Astrocyte of the spinal cord (primary cell): ENCODE measurements around the gene KCNA5.

Experiments
- DNase-seq: peaks from one replicate; pipeline ENCODE4 v3.0.0; 2011; ENCODE audit warnings: low read depth, low spot score
- H3K4me3 ChIP-seq: 2 replicates; pipeline ENCODE4 v1.5.1; 2011; ENCODE audit warnings: low read depth, mild to moderate bottlenecking, low read length, moderate library complexity
- in situ Hi-C: cut with HindIII; loops from 2 replicates; pipeline ENCODE4 v1.10.0; 2017; ENCODE audit warnings: low sequenced_read_pairs
- TF ChIP-seq, protein P1 (sequence below): IDR thresholded peaks from 2 replicates; pipeline ENCODE4 v1.5.1; 2012; ENCODE audit warnings: low read depth, mild to moderate bottlenecking, low read length, inconsistent platforms

The KCNA5 gene

DNA sequence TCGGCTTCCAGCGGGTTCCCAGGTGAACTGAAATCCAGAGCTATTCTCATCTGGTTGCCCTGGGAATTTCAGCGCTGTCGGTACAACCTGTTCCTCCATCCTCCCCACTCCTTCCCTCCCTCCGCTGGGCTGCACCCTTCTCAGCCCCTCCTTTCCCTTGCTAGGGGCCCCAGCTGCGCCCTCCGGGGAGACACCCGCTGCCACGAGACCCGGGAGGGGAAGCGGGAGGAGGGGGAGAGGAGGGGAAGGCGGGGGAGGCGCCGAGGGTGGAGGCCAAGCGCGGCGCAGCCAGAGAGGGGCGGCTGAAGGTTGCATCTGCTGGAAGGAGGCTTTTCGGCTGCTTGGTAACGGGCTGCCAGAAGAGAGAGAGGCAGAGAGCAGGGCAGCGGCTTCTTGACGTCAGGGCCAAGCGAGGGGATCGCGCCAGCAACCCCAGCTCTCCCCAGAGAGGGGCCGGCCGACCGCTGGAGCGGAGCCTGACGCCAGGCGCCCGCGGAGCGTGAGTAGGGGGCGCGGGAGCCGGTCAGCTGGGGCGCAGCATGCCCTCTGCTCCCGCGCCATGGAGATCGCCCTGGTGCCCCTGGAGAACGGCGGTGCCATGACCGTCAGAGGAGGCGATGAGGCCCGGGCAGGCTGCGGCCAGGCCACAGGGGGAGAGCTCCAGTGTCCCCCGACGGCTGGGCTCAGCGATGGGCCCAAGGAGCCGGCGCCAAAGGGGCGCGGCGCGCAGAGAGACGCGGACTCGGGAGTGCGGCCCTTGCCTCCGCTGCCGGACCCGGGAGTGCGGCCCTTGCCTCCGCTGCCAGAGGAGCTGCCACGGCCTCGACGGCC is at the start of gene KCNA5:
KCNA5 (plus strand) TSS at position 291 of the 831 bp plus-strand sequence; CDS start at position 560, 269 bp downstream.
- no peak within 1 kb of the TSS for H3K4me3 ChIP-seq
- no peak for DNase-seq
- TF ChIP-seq, protein P1, sequence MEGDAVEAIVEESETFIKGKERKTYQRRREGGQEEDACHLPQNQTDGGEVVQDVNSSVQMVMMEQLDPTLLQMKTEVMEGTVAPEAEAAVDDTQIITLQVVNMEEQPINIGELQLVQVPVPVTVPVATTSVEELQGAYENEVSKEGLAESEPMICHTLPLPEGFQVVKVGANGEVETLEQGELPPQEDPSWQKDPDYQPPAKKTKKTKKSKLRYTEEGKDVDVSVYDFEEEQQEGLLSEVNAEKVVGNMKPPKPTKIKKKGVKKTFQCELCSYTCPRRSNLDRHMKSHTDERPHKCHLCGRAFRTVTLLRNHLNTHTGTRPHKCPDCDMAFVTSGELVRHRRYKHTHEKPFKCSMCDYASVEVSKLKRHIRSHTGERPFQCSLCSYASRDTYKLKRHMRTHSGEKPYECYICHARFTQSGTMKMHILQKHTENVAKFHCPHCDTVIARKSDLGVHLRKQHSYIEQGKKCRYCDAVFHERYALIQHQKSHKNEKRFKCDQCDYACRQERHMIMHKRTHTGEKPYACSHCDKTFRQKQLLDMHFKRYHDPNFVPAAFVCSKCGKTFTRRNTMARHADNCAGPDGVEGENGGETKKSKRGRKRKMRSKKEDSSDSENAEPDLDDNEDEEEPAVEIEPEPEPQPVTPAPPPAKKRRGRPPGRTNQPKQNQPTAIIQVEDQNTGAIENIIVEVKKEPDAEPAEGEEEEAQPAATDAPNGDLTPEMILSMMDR = no peak
- in situ Hi-C loops = no loop called here

DNA sequence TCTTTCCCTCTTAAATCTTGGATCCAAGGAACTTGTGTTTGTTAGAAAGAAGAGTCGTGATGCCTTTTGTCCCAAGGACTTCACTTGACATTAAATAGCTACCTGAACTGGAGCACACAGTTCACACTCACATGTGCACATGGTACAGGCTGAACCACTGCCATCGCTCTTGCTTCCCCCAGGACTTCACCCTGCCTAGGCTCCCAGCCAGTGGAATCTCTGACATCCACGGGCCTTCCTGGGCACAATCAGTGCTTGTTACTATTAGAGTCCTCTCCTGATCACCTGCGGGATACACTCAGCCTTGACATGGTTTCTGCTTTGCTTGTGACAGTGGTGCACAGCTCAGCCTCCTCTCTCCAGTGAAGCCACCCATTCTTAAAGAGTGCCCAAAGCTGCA is 49.1 kb upstream of the KCNA5 start:
- no peak overlapping the region for H3K4me3 ChIP-seq
- TF ChIP-seq, protein P1 = no peak
- DNase-seq = no peak
- in situ Hi-C loops = no loop called here

DNA sequence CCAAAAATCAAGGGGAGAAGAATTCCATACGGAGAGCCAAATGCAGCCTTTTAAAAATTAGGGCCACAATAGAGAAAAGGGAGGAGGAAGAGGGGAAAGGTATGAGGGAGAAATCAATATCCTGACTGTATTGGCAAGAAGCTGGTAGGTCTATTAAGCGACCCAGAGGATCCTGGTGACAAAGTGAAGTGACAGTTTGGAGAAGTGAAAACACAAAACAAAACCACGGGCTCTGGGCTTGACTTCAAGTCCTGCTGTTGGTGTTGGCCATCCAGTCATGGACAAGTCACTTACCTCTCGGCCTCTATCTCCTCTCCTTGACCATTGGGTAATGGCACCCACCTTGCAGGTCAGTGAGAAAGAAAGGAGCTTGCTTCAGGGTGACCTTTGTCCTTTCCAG is 47.0 kb upstream of the KCNA5 start:
- TF ChIP-seq, protein P1 = no peak
- in situ Hi-C loops = no loop called here
- no peak overlapping the region for H3K4me3 ChIP-seq
- no peak for DNase-seq

DNA sequence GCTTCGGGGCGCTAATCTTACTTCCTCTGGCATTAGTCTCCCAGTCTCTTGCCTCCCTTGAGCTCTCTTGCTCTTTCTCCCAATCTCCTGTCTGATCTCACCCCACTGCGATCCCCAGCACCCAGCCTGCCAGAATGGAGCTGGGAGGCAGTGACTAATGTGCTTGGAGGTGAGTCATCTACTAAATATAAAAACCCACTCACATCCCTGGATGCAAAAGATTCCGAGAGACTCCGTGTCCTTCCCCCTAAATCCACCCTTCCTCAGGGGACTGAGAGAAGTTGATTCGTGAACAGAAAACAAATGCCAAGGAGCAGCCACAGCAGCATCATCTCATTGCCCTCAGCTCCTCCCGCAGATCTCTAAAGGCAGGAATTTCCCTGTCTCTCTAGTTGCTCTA is 45.7 kb upstream of the KCNA5 start:
- TF ChIP-seq, protein P1 = no peak
- in situ Hi-C loops = no loop called here
- no peak overlapping the region for H3K4me3 ChIP-seq
- DNase-seq = peak; percentile 77

DNA sequence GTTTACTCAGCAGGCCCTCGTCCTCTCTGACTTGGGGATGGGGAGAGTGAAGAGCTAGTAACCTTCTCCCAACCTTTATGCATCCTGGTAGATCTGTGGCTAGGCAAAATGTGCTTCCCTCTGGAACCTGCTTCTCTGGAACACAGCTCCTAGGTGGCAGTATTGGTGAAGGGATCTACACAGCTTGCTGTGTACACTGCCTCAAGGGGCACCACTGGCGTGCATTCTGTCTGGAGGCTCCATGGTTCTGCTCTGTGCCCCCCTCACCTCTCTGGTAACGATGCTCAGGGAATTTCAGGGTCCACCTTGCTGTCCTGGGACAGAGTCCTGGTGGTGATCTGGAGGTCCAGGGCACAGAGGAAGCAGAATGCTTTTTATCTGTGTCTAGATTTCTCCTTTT is 43.5 kb upstream of the KCNA5 start:
- TF ChIP-seq, protein P1 = no peak
- DNase-seq = no peak
- no peak overlapping the region for H3K4me3 ChIP-seq
- in situ Hi-C loops = no loop called here

DNA sequence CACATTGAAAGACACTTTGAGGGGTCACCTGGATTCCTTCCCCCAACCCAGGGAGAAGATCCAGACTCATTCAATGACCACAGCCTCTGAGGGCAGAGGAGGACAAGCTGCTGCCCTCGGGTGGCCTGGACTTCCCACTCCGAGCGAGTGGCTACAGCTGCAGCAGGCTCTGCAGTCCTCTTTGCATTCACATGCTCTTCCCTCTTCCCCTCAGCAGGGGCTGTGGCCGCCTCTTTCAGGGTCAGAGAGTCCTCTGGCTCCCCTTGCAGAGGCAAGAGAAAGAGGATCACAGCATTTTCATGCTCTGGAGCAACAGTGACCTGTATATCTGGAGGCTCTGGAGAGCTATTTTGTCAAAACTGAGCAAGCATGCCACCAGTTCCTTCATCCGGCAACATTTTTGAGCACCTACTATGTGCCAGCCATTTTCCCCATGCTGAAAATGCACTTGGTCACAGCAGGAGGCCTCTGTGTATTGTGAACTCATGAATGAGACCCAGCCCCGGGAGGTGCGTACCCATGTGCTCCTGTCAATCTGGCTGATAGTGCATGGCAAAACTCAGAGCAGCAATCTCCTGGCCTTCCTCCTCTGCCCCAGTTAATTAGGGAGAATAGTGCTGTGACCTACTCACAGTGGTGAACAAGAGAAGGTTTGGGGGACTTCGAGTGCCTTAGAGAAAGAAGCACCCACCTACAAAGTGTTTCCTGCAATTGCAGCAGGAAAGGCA is 42.9 kb upstream of the KCNA5 start:
- H3K4me3 ChIP-seq = no peak overlapping the region
- in situ Hi-C loops = no loop called here
- no peak for DNase-seq
- TF ChIP-seq, protein P1 = no peak
